DOHH2 (cell line): ENCODE data around the gene UBXN7.

Experiments used
- H3F3A ChIP-seq: fragments of 200-600 bp; sonication (generic), shearing (Covaris generic); 2 replicates; pipeline ENCODE4 v1.6.0; 2016; ENCODE audit warnings: antibody characterized with exemption, mild to moderate bottlenecking; ENCODE audit not compliant: control insufficient read depth, insufficient read depth
- H3K27ac ChIP-seq: fragments of 200-600 bp; sonication (generic); 2 replicates; pipeline ENCODE4 v1.5.1; 2014; ENCODE audit warnings: low read depth, mild to moderate bottlenecking, low read length, moderate library complexity
- H3K27me3 ChIP-seq: fragments of 200-600 bp; sonication (generic); 2 replicates; pipeline ENCODE4 v1.6.1; 2014; ENCODE audit warnings: mild to moderate bottlenecking, low read length, mixed read lengths; ENCODE audit not compliant: control insufficient read depth
- H3K36me3 ChIP-seq: fragments of 200-600 bp; sonication (generic); 2 replicates; pipeline ENCODE4 v1.6.1; 2014; ENCODE audit warnings: mild to moderate bottlenecking, low read length, moderate library complexity, mixed read lengths; ENCODE audit not compliant: control insufficient read depth
- H3K4me1 ChIP-seq: fragments of 200-600 bp; sonication (generic); 2 replicates; pipeline ENCODE4 v1.6.1; 2014; ENCODE audit warnings: mild to moderate bottlenecking, low read length, mixed read lengths; ENCODE audit not compliant: control insufficient read depth
- H3K4me2 ChIP-seq: fragments of 200-600 bp; sonication (generic); 2 replicates; pipeline ENCODE4 v1.6.0; 2014; ENCODE audit warnings: mild to moderate bottlenecking, low read length, moderate library complexity
- H3K4me3 ChIP-seq: fragments of 200-600 bp; sonication (generic); 2 replicates; pipeline ENCODE4 v1.5.1; 2014; ENCODE audit warnings: mild to moderate bottlenecking, low read length, mixed read lengths
- H3K79me2 ChIP-seq: fragments of 200-600 bp; sonication (generic); 2 replicates; pipeline ENCODE4 v1.6.1; 2014; ENCODE audit warnings: mild to moderate bottlenecking, low read length, mixed read lengths; ENCODE audit not compliant: control insufficient read depth
- H3K9me2 ChIP-seq: fragments of 200-600 bp; sonication (generic); replicated peaks from 2 replicates; pipeline ENCODE4 v1.6.1; 2014; ENCODE audit warnings: mild to moderate bottlenecking, low read length, mixed read lengths; ENCODE audit not compliant: control insufficient read depth
- H3K9me3 ChIP-seq: fragments of 200-600 bp; sonication (generic); 2 replicates; pipeline ENCODE4 v1.6.1; 2014; ENCODE audit warnings: antibody characterized with exemption, low read length, mixed read lengths; ENCODE audit not compliant: control insufficient read depth, insufficient read depth
- H4K20me1 ChIP-seq: fragments of 200-600 bp; sonication (generic); 2 replicates; pipeline ENCODE4 v1.6.0; 2014; ENCODE audit warnings: low read depth, mild to moderate bottlenecking, antibody characterized with exemption, low read length, moderate library complexity; ENCODE audit not compliant: control insufficient read depth, insufficient read depth
- CTCF ChIP-seq: fragments of 200-600 bp; sonication (generic); IDR thresholded peaks from one replicate; pipeline ENCODE4 v1.5.1; 2014; ENCODE audit warnings: antibody characterized with exemption, mild to moderate bottlenecking, low read depth, low read length; ENCODE audit not compliant: poor library complexity, severe bottlenecking
- EZH2phosphoT487 ChIP-seq: fragments of 200-600 bp; sonication (generic); IDR thresholded peaks from 2 replicates; pipeline ENCODE4 v1.6.1; 2017; ENCODE audit warnings: borderline replicate concordance, mild to moderate bottlenecking, antibody characterized with exemption, low read length, moderate library complexity, mixed read lengths

The UBXN7 gene

DNA sequence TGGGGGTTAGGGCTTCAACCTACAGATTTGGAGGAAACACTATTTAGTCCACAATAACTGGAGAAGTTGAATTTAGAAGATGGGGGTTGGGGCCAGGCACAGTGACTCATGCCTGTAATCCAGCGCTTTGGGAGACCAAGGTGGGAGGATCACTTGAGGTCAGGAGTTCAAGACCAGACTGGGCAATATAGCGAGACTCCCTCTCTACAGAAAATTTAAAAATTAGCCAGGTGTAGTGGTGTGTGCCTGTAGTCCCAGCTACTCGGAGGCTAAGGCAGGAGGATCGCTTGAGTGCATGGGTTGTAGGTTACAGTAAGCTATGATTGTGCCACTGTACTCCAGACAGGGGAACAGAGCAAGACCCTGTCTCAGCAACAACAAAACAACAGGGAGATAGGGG is 109.2 kb downstream of the UBXN7 start:
- H3K9me2 ChIP-seq, result no peaks in the 10 kb centered on the region
- H3K27ac ChIP-seq, result no peak overlapping the region
- no peak overlapping the region for H3K4me3 ChIP-seq
- no peaks in the 10 kb centered on the region for H3K9me3 ChIP-seq
- H3K79me2 ChIP-seq, result no peaks in the 10 kb centered on the region
- H4K20me1 ChIP-seq, result no peaks in the 10 kb centered on the region
- 0 out of 2 replicates have a peak, but pooled peaks cover 2% of the 10 kb centered on the region for H3K27me3 ChIP-seq
- H3K36me3 ChIP-seq, result no peaks in the 10 kb centered on the region; the same call in 1 of the 2 replicates
- no peak overlapping the region for H3K4me2 ChIP-seq
- H3F3A ChIP-seq, result no peaks in the 10 kb centered on the region
- peaks cover 5% of the 10 kb centered on the region for H3K4me1 ChIP-seq
- TF ChIP-seq EZH2phosphoT487 (no peak), CTCF (no peak)

DNA sequence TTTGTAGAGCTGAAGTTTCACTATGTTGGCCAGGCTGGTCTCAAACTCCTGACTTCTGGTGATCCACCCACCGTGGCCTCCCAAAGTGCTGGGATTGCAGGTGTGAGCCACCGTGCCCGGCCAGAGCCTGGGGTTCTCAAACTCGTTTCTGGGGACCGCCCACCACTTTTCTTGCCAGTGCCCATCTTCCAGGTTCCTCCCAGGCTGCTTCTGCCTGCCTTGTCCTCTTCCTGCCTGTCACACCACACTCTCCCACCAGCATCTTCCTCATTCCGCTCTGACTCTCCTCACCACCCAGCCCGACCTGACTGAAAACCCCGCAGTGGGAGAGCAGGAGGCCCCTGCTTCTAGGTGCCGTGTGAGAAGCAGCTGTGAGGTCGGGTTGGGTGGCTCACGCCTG is 111.1 kb downstream of the UBXN7 start:
- Histone ChIP-seq H3K9me3 (no peaks in the 10 kb centered on the region), H3K4me1 (peaks cover 10% of the 10 kb centered on the region), H3K79me2 (peaks cover 14% of the 10 kb centered on the region), H3K4me3 (no peak overlapping the region), H3K27ac (no peak overlapping the region), H3K4me2 (no peak overlapping the region), H3K36me3 (peaks cover 3% of the 10 kb centered on the region; the same call in 1 of the 2 replicates), H3K27me3 (no peaks in the 10 kb centered on the region), H3K9me2 (no peaks in the 10 kb centered on the region), H4K20me1 (no peaks in the 10 kb centered on the region), H3F3A (peaks cover 3% of the 10 kb centered on the region)
- TF ChIP-seq CTCF (no peak), EZH2phosphoT487 (no peak)

- Histone ChIP-seq H3K27ac (no peak overlapping the region), H3F3A (peaks cover 7% of the 10 kb centered on the region), H3K4me3 (no peak overlapping the region), H3K9me2 (no peaks in the 10 kb centered on the region), H3K27me3 (no peaks in the 10 kb centered on the region), H3K9me3 (no peaks in the 10 kb centered on the region), H3K4me2 (no peak overlapping the region), H3K4me1 (peaks cover 10% of the 10 kb centered on the region), H4K20me1 (no peaks in the 10 kb centered on the region), H3K36me3 (peaks cover 3% of the 10 kb centered on the region; the same call in 1 of the 2 replicates), H3K79me2 (peaks cover 14% of the 10 kb centered on the region)
- TF ChIP-seq CTCF, result no peak
- TF ChIP-seq EZH2phosphoT487, result no peak
Observed at GRCh38 chr3:196320137-196320536, 112.1 kb downstream of the UBXN7 start.
